NOMO-1 treated with DMSO at 0.1 percent for 48 hours (cell line): Measurements from ENCODE around the gene ZNF804B.
"Not testable (repeated sequence)": the region's sequence is repeated elsewhere in the genome, so short reads cannot be mapped to it uniquely, and the experiment has no call there.

Source experiments
- DNase-seq: peaks from one replicate; lab custom pipeline; 2025; ENCODE audit not compliant: unreplicated experiment; lab: John Stamatoyannopoulos, UW

ZNF804B gene

GRCh38 chr7:89073776-89074175 is 314.3 kb downstream of the ZNF804B start:
- DNase-seq, result no peak

GRCh38 chr7:89077992-89078391 is 318.5 kb downstream of the ZNF804B start:
- DNase-seq, result no peak

GRCh38 chr7:89085580-89085979 is 326.1 kb downstream of the ZNF804B start:
- DNase-seq, result no peak

GRCh38 chr7:89091550-89091949 is 332.1 kb downstream of the ZNF804B start:
- no peak for DNase-seq

- no peak for DNase-seq
Observed at GRCh38 chr7:89094269-89094668, 334.8 kb downstream of the ZNF804B start.

GRCh38 chr7:89103564-89103963 is 344.1 kb downstream of the ZNF804B start:
- no peak for DNase-seq

GRCh38 chr7:89104748-89105685 is 345.5 kb downstream of the ZNF804B start:
- no peak for DNase-seq

- DNase-seq, result no peak
Observed at GRCh38 chr7:89123871-89124270, 364.4 kb downstream of the ZNF804B start.

- no peak for DNase-seq
Observed at GRCh38 chr7:89129600-89130375, 370.3 kb downstream of the ZNF804B start.

- no peak for DNase-seq
Observed at GRCh38 chr7:89133357-89133756, 373.9 kb downstream of the ZNF804B start.

- DNase-seq, result no peak
Observed at GRCh38 chr7:89133819-89134218, 374.3 kb downstream of the ZNF804B start.

GRCh38 chr7:89145801-89146200 is 386.3 kb downstream of the ZNF804B start:
- DNase-seq, result no peak

GRCh38 chr7:89160107-89160506 is 400.6 kb downstream of the ZNF804B start:
- DNase-seq, result no peak

GRCh38 chr7:89165421-89165820 is 405.9 kb downstream of the ZNF804B start:
- no peak for DNase-seq

- DNase-seq, result no peak
Observed at GRCh38 chr7:89170628-89171027, 411.1 kb downstream of the ZNF804B start.

GRCh38 chr7:89182116-89182515 is 422.6 kb downstream of the ZNF804B start:
- no peak for DNase-seq

GRCh38 chr7:89183712-89184111 is 424.2 kb downstream of the ZNF804B start:
- DNase-seq, result no peak

GRCh38 chr7:89200758-89201157 is 441.3 kb downstream of the ZNF804B start:
- DNase-seq, result peak; percentile 17

- no peak for DNase-seq
Observed at GRCh38 chr7:89223900-89224395, 464.4 kb downstream of the ZNF804B start.

- DNase-seq, result not testable (repeated sequence)
Observed at GRCh38 chr7:89228688-89229171, 469.2 kb downstream of the ZNF804B start.

- DNase-seq, result no peak
Observed at GRCh38 chr7:89238156-89238555, 478.7 kb downstream of the ZNF804B start.

GRCh38 chr7:89246196-89246595 is 486.7 kb downstream of the ZNF804B start:
- no peak for DNase-seq
